NCI-H2029 treated with DMSO at 0.1 percent for 48 hours (cell line): ENCODE data around the gene U2AF2.

Source experiments
- DNase-seq: peaks from one replicate; lab custom pipeline; 2025; lab: John Stamatoyannopoulos, UW

Gene U2AF2

GRCh38 chr19:55676383-55676782, 21.5 kb downstream of the U2AF2 start:
- DNase-seq, result no peak

GRCh38 chr19:55676889-55677505, 22.2 kb downstream of the U2AF2 start:
- no peak for DNase-seq

- DNase-seq, result no peak
Measured at GRCh38 chr19:55677572-55678028, 22.8 kb downstream of the U2AF2 start.

- no peak for DNase-seq
Measured at GRCh38 chr19:55678121-55678671, 23.4 kb downstream of the U2AF2 start.

DNA sequence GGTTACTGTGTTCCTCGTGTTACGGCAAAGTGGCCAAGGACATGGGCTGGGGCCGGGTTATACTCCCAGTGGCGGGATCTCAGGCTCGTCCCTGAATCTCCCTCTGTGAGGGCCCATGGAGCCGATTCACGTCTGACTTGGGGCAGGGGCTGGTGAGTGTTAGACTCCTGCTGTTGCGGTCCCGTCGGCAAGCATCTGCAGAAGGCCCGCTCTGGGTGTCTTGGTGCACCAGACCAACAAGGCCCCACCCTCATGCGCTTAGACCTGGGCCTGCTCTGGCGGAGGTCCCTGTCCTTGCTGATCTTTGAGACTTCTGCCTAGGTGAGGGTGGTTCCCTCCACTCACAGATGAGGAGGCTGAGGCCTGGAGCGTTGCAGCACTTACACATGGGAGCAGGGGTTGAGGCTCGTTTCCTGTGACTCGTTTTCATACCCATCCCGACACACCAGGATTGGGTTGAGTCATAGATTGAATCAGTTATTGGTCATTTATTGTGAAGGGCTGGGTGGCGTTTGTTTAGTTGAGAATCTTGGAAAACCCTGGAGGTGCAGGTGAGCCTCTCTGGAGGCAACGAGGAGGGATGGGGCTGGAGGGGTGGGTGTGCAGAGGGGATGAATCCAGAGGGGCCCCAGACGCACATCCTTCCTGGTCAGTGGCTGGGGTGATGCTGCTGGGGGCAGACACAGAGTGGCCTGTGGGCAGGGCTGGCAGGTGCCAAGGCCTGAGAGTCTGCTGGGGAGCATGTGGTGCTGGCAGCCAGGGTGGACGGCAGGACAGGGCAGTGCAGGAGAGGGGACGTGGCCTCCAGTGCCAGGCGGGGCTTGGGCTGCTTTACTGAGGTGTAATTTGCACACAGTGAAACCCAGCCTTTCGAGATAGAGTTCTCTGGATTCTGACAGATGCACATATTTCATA, 24.8 kb downstream of the U2AF2 start:
- no peak for DNase-seq

- no peak for DNase-seq
Measured at GRCh38 chr19:55680339-55681130, 25.7 kb downstream of the U2AF2 start.

GRCh38 chr19:55681131-55682092, 26.6 kb downstream of the U2AF2 start:
- DNase-seq, result no peak

DNA sequence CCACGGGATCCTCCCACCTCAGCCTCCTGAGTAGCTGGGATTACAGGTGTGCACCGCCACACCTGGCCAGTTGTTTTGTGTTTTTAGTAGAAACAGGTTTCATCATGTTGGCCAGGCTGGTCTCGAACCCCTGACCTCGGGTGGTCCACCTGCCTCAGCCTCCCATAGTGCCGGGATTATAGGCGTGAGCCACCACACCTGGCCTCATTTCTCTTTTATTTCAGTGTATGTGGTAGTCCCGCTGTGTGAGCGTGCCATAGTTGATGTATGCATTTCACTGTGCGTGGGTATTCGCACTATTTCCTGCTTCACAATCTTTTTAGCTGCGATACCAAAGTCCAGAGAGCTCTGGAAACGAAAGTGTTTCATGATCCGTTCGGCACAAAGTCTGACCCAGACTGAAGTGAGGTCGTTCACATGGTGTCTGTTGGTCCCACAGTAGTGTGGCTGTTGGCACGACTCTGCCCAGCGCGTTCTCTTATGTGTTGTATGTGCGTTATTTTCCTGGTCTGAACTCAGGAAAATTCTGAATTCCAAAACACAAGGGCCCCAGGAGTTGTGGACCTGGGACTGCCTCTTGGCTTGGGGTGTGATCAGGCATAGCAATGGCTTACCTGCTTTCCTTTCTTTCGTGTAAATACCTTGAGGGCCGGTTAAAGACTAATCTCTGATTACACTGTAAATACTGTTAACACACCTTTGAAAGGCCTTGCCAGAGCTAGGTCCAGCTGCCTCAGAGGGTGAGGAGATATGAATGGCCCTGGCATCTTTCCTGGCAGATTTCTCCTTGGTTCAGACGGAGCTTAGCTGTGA, 28.8 kb downstream of the U2AF2 start:
- DNase-seq, result peak; percentile 64

GRCh38 chr19:55684946-55685681, 30.3 kb downstream of the U2AF2 start:
- no peak for DNase-seq

DNA sequence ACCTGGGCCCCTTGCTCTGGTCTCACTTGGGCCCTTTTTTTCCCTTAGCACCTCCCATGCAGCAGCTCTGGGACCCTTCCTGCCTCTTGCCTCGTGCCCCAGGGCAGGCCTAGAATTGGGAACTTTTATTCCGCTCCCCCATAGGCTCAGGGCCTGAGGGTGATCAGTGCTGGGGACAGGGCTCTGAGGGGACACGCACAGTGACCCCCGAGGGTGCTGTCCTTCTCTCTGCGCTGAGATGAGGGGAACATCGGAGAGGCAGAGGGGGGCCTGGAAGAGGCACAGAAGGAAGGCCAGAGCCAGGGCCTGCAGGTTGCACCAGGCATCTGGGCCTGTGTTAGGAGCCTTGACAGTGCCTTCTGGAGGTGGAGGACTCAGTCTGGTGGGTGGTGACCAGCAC, 30.9 kb downstream of the U2AF2 start:
- DNase-seq, result no peak

GRCh38 chr19:55686311-55687050, 31.6 kb downstream of the U2AF2 start:
- no peak for DNase-seq

DNA sequence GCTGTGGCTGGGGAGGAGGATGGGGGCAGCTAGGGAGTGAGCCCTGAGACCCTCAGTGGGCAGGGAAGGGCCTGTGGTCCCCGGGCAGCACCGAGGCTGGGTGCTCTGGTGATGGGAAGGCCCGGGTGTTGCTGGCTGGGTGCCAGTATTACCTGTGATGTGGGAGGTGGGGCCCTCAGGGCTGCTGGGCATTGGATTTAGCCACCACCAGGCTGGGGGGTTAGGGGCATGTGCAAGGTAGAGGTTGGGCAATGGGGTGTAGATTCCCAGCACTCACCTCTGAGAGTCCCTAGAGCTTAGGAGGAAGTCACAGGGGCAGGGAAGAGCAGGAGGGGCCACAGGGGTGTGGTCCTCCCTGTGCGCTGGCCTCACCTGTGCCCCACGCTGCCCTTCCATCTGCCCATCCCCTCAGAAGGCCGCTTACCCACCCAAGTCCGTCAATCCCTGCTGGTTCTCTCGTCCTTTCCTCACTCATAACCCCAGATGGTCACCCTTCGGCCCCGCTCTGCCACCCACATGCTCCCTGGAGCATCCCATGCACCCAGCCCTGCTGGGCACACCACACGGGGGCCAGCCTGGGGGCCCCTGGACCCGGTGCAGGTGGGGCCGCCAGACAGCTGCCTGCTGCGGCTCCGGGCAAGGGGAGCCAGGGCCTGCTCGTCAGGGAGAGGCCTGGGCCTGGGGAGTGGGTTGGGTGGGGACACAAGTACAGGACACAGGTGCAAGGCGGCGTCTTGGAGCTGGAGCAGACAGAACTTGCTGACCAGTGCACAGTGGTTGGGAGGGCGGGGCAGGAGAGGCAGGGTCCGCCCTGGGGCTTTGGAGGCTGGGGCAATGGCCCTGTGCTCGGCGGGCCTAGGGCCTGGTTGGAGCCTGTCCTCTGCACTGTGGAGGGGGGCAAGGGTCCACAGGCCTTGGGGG, 32.7 kb downstream of the U2AF2 start:
- no peak for DNase-seq

- DNase-seq, result no peak
Measured at GRCh38 chr19:55688422-55689218, 33.8 kb downstream of the U2AF2 start.

DNA sequence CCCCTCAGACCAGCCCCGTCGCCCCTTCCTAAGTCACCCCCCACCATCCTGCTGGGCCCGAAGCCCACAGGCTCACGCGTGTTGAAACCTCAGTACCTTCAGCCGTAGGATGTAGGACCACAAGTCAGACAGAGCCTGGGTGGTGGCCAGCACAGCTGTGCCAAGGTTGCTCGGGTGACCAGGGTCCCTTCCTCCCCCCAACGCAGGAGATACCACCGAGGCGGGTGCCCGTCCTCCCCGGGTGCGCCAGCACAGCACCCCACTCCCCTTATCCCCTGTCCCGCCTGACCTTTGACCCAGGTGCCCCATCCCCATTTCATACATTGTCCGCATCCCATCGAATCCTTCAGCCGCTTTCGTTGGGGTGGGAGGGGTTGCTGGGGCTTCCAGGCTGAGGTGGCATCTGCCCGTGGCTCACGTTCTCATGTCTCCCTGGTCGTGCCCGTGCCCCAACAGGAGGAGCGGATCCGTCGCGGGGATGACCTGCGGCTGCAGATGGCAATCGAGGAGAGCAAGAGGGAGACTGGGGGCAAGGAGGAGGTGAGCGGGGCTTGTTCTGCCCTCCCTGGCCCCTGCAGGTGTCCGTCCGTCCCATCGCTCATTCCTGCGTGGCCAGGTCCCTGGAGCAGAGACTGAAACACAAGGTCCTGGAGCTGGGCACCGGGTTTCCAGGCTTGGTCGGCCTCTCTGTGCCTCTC, 34.7 kb downstream of the U2AF2 start:
- no peak for DNase-seq

- DNase-seq, result no peak
Measured at GRCh38 chr19:55690109-55690768, 35.4 kb downstream of the U2AF2 start.
